Measurements from ENCODE around the gene RASA3. TPM values are rescaled to one million over a fixed set of nuclear protein-coding genes. Genes with fewer than 3 reads are reported as not detected.

RASA3 gene
- total RNA-seq, 2 donors from 2014 or later: 8.6 to 12.5 TPM

DNA sequence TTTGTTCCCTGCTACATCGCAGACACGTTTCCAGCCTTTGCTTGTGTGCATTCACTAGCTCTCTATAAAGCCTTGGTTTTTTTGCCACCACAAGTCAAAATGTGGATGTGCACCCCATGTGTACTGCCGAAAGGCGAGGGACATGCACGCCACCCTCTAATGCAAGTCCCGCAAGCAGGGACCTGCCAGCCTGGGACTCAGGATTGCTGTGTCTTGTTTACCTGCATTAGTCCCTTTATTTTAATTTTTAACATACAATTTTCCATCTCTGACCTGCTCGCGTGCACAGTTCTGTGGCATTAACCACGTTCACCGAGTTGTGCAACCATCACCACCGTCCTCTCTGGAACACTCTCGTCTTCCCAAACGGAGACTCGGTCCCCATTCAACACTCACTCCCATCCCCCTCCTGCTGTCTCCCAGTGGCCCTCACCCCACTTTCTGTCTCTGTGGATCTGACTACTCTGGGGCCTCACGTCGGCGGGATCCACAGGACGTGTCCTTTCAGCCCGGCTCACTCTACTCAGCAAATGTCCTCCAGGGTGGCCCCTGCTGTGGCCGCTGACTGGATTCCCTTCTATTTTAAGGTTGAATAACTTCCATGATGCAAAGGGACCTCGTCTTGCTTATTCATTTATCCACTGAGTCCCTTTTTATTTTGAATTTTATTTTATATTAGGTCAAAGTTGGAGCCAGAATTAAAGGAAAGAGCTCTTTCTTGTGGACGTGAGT, 58.4 kb downstream of the RASA3 start:
- Histone ChIP-seq H3K4me3 (no peak overlapping the region), H3K9me3 (no peaks in the 10 kb centered on the region), H3K36me3 (no peaks in the 10 kb centered on the region), H3K4me1 (replicated peaks) (no peaks in the 10 kb centered on the region), H3K27ac (no peak overlapping the region), H3K27me3 (replicated peaks; ENCODE audit: insufficient read depth) (no peaks in the 10 kb centered on the region)
- no peak for DNase-seq (ENCODE audit: low spot score)
- 86% methylated on average over 22 of the region's 22 CpGs for WGBS
- TF ChIP-seq POLR2AphosphoS5 (IDR thresholded peaks at IDR 0.05): no peak
- TF ChIP-seq POLR2A (IDR thresholded peaks at IDR 0.05): no peak
- TF ChIP-seq, protein P1, sequence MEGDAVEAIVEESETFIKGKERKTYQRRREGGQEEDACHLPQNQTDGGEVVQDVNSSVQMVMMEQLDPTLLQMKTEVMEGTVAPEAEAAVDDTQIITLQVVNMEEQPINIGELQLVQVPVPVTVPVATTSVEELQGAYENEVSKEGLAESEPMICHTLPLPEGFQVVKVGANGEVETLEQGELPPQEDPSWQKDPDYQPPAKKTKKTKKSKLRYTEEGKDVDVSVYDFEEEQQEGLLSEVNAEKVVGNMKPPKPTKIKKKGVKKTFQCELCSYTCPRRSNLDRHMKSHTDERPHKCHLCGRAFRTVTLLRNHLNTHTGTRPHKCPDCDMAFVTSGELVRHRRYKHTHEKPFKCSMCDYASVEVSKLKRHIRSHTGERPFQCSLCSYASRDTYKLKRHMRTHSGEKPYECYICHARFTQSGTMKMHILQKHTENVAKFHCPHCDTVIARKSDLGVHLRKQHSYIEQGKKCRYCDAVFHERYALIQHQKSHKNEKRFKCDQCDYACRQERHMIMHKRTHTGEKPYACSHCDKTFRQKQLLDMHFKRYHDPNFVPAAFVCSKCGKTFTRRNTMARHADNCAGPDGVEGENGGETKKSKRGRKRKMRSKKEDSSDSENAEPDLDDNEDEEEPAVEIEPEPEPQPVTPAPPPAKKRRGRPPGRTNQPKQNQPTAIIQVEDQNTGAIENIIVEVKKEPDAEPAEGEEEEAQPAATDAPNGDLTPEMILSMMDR (IDR thresholded peaks at IDR 0.05): no peak
- intact Hi-C loops (cut with DNase I): no loop called here

DNA sequence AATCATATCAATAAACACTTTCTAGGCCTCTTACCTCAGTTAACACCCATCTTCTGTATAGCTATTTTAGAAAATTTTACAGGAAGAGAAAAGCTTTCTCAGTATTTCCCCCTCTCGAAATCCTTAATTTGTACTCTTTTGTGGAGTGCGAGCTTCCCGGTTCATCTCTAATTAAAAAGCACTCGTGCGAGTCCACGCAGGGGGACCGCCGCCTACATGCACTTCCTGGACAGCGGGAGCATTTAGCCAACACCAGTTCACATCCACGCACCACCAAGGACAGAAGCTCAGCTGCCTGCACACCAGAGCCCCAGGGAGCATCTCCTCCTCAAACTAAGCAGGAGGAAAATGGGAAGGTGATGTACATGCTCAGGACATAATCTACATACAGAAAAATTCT, 60.0 kb downstream of the RASA3 start:
- H3K4me1 ChIP-seq (replicated peaks): no peaks in the 10 kb centered on the region
- 93% methylated on average over 10 of the region's 10 CpGs for WGBS
- H3K27me3 ChIP-seq (replicated peaks; ENCODE audit: insufficient read depth): no peaks in the 10 kb centered on the region
- no peak for DNase-seq (ENCODE audit: low spot score)
- intact Hi-C loops (cut with DNase I): no loop called here
- H3K4me3 ChIP-seq: no peak overlapping the region
- TF ChIP-seq POLR2A (IDR thresholded peaks at IDR 0.05): no peak
- TF ChIP-seq, protein P1 (IDR thresholded peaks at IDR 0.05): no peak
- TF ChIP-seq POLR2AphosphoS5 (IDR thresholded peaks at IDR 0.05): no peak
- no peaks in the 10 kb centered on the region for H3K9me3 ChIP-seq
- no peaks in the 10 kb centered on the region for H3K36me3 ChIP-seq
- H3K27ac ChIP-seq: no peak overlapping the region

DNA sequence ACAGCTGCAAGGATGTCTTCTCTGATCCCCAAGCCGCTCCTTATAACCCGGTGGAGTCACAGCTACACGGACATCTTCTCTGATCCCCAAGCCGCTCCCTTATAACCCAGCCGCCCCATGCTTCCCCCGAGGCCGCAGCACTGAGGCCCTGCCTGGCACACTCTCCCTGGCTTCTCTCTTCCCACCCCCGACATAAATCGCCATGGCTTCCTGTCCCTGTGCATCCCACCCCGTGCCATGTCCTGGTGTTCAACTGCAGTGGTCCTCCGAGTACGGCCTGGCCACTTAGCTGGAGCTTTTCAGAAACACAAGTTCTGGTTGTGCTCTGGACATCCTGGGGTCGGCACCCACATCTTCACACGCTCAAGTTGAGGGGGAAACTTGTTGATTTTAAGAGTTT, 60.4 kb downstream of the RASA3 start:
- 77% methylated on average over 14 of the region's 14 CpGs for WGBS

DNA sequence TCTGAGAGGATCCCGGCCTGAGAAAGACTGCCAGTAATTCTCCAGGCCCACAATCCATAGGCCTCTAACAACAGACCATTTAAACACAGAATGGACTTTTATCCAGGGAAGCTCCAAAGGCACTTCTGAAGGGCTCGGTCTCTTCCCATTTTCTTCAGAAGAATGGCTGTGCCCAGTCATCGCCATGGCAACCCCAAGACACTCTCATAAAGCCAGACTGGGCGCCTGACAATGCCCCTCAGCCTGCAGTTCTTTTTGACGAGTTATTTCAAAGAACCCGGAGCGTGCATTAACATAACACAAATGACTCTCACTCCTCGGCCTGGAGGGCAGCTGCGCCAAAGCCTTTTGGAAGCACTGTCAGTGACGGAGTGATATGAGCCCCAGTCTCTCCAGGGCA, 61.0 kb downstream of the RASA3 start:
- no peaks in the 10 kb centered on the region for H3K36me3 ChIP-seq
- H3K9me3 ChIP-seq: no peaks in the 10 kb centered on the region
- no peaks in the 10 kb centered on the region for H3K27me3 ChIP-seq (replicated peaks; ENCODE audit: insufficient read depth)
- no peaks in the 10 kb centered on the region for H3K4me1 ChIP-seq (replicated peaks)
- H3K4me3 ChIP-seq: no peak overlapping the region
- no peak for TF ChIP-seq POLR2A (IDR thresholded peaks at IDR 0.05)
- TF ChIP-seq, protein P1 (IDR thresholded peaks at IDR 0.05): no peak
- no peak for TF ChIP-seq POLR2AphosphoS5 (IDR thresholded peaks at IDR 0.05)
- no peak for DNase-seq (ENCODE audit: low spot score)
- H3K27ac ChIP-seq: no peak overlapping the region
- 82% methylated on average over 10 of the region's 10 CpGs for WGBS
- intact Hi-C loops (cut with DNase I): no loop called here

More for the DNA sequence above, 60.4 kb downstream of the RASA3 start:
- DNase-seq (ENCODE audit: low spot score): no peak
- H3K27ac ChIP-seq: no peak overlapping the region
- TF ChIP-seq POLR2A (IDR thresholded peaks at IDR 0.05) (no peak), POLR2AphosphoS5 (IDR thresholded peaks at IDR 0.05) (no peak)
- TF ChIP-seq, protein P1 (IDR thresholded peaks at IDR 0.05): no peak
- intact Hi-C loops (cut with DNase I): no loop called here
- H3K27me3 ChIP-seq (replicated peaks; ENCODE audit: insufficient read depth): no peaks in the 10 kb centered on the region
- H3K4me1 ChIP-seq (replicated peaks): no peaks in the 10 kb centered on the region
- no peak overlapping the region for H3K4me3 ChIP-seq
- H3K36me3 ChIP-seq: no peaks in the 10 kb centered on the region
- H3K9me3 ChIP-seq: no peaks in the 10 kb centered on the region
